HG03280 (cell line): ENCODE results near the gene ZNF83.
"Not testable (repeated sequence)": the region's sequence is repeated elsewhere in the genome, so short reads cannot be mapped to it uniquely, and the experiment has no call there.

ENCODE experiments used
- ATAC-seq: cut with Tn5 transposase; IDR thresholded peaks from one replicate; pipeline ENCODE4 v1.9.1; 2021; ENCODE audit warnings: mild to moderate bottlenecking, moderate library complexity; ENCODE audit not compliant: unreplicated experiment

The ZNF83 gene

GRCh38 chr19:52570000-52570861 lies 67.9 kb downstream of the ZNF83 start, which contains the start of gene ZNF701:
Gene ZNF701 (plus strand): TSS chr19:52570287. CDS start chr19:52574148, 3,861 bp downstream.
- ATAC-seq: peak; percentile 92

GRCh38 chr19:52569638-52569999 lies 68.5 kb downstream of the ZNF83 start:
- ATAC-seq: not testable (repeated sequence)

- no peak for ATAC-seq
Measured at GRCh38 chr19:52567921-52568320, 70.2 kb downstream of the ZNF83 start.

GRCh38 chr19:52566588-52566987 lies 71.6 kb downstream of the ZNF83 start:
- ATAC-seq: no peak

GRCh38 chr19:52566121-52566520 lies 72.0 kb downstream of the ZNF83 start:
- no peak for ATAC-seq
